GM10266 (cell line): ENCODE data around the gene CIZ1.
"Not testable (repeated sequence)": the region's sequence is repeated elsewhere in the genome, so short reads cannot be mapped to it uniquely, and the experiment has no call there.

Source experiments
- DNase-seq: peaks from one replicate; pipeline ENCODE4 v3.0.0; 2012; ENCODE audit errors: extremely low spot score
- CTCF ChIP-seq: IDR thresholded peaks from 2 replicates; pipeline ENCODE4 v1.5.1; 2012; ENCODE audit warnings: mild to moderate bottlenecking, low read depth; ENCODE audit not compliant: control insufficient read depth, insufficient read depth; ENCODE audit errors: missing control alignments

CIZ1 gene

GRCh38 chr9:128191406-128192046 lies at the start of gene CIZ1:
Gene CIZ1 (minus strand): TSS chr9:128191572. CDS start chr9:128190857, 715 bp downstream.
- peak; percentile 86 for TF ChIP-seq CTCF

GRCh38 chr9:128233817-128234406 lies 42.5 kb upstream of the CIZ1 start:
- DNase-seq: no peak
- TF ChIP-seq CTCF: no peak

More at GRCh38 chr9:128191406-128192046, at the start of gene CIZ1:
- DNase-seq: peak; percentile 96

GRCh38 chr9:128232528-128233428 lies 41.4 kb upstream of the CIZ1 start:
- TF ChIP-seq CTCF: no peak
- no peak for DNase-seq

- no peak for DNase-seq
- no peak for TF ChIP-seq CTCF
These were observed 40.5 kb upstream of the CIZ1 start for GRCh38 chr9:128231638-128232527.

GRCh38 chr9:128230897-128231296 lies 39.5 kb upstream of the CIZ1 start:
- not testable (repeated sequence) for DNase-seq

- DNase-seq: no peak
- no peak for TF ChIP-seq CTCF
These were observed 35.0 kb upstream of the CIZ1 start for GRCh38 chr9:128226412-128226801.
